Measurements from ENCODE around the gene GOLPH3. TPM values are rescaled to one million over a fixed set of nuclear protein-coding genes. Genes with fewer than 3 reads are reported as not detected.

The GOLPH3 gene
- polyA plus RNA-seq, 2 donors = 31.9 to 34.9 TPM

GRCh38 chr5:32202394-32202793 lies 28.3 kb upstream of the GOLPH3 start:
- H3K27ac ChIP-seq (ENCODE audit: low read depth in 2 of 2, low read length in 1 of 2) = no peak overlapping the region
- H3K9me3 ChIP-seq (ENCODE audit: control insufficient read depth in 2 of 2, insufficient read depth in 1 of 2, low read depth in 1 of 2, low read length in 1 of 2) = no peaks in the 10 kb centered on the region
- 81 to 85% methylated on average over 2 of the region's 2 CpGs for WGBS, 2 donors
- no peak overlapping the region for H3K4me3 ChIP-seq (ENCODE audit: low read depth in 1 of 2, low read length in 2 of 2)
- no peaks in the 10 kb centered on the region for H3K36me3 ChIP-seq (ENCODE audit: control insufficient read depth in 2 of 2, insufficient read depth in 2 of 2, low read length in 1 of 2)
- no peaks in the 10 kb centered on the region for H3K27me3 ChIP-seq (ENCODE audit: control insufficient read depth in 1 of 2, insufficient read depth in 2 of 2, low read length in 2 of 2)
- peaks cover 0 to 4% of the 10 kb centered on the region in 2 donors for H3K4me1 ChIP-seq (ENCODE audit: control insufficient read depth in 2 of 2, insufficient read depth in 2 of 2, low read length in 1 of 2)

- H3K36me3 ChIP-seq (ENCODE audit: control insufficient read depth in 2 of 2, insufficient read depth in 2 of 2, low read length in 1 of 2) = no peaks in the 10 kb centered on the region
- no peaks in the 10 kb centered on the region for H3K9me3 ChIP-seq (ENCODE audit: control insufficient read depth in 2 of 2, insufficient read depth in 1 of 2, low read depth in 1 of 2, low read length in 1 of 2)
- no peaks in the 10 kb centered on the region for H3K27me3 ChIP-seq (ENCODE audit: control insufficient read depth in 1 of 2, insufficient read depth in 2 of 2, low read length in 2 of 2)
- H3K27ac ChIP-seq (ENCODE audit: low read depth in 2 of 2, low read length in 1 of 2) = no peak overlapping the region
- H3K4me1 ChIP-seq (ENCODE audit: control insufficient read depth in 2 of 2, insufficient read depth in 2 of 2, low read length in 1 of 2) = peaks cover 0 to 4% of the 10 kb centered on the region in 2 donors
- no peak overlapping the region for H3K4me3 ChIP-seq (ENCODE audit: low read depth in 1 of 2, low read length in 2 of 2)
- WGBS, 2 donors = 13 to 17% methylated on average over 3 of the region's 3 CpGs
Measured at GRCh38 chr5:32201122-32201753, 27.1 kb upstream of the GOLPH3 start.

- H3K36me3 ChIP-seq (ENCODE audit: control insufficient read depth in 2 of 2, insufficient read depth in 2 of 2, low read length in 1 of 2) = no peaks in the 10 kb centered on the region
- H3K4me3 ChIP-seq (ENCODE audit: low read depth in 1 of 2, low read length in 2 of 2) = no peak overlapping the region
- 81 to 84% methylated on average over 6 of the region's 6 CpGs for WGBS, 2 donors
- H3K4me1 ChIP-seq (ENCODE audit: control insufficient read depth in 2 of 2, insufficient read depth in 2 of 2, low read length in 1 of 2) = peaks cover 2 to 3% of the 10 kb centered on the region in 2 donors
- no peaks in the 10 kb centered on the region for H3K27me3 ChIP-seq (ENCODE audit: control insufficient read depth in 1 of 2, insufficient read depth in 2 of 2, low read length in 2 of 2)
- H3K9me3 ChIP-seq (ENCODE audit: control insufficient read depth in 2 of 2, insufficient read depth in 1 of 2, low read depth in 1 of 2, low read length in 1 of 2) = no peaks in the 10 kb centered on the region
- no peak overlapping the region for H3K27ac ChIP-seq (ENCODE audit: low read depth in 2 of 2, low read length in 1 of 2)
Measured at GRCh38 chr5:32197032-32197431, 22.9 kb upstream of the GOLPH3 start.

- no peaks in the 10 kb centered on the region for H3K27me3 ChIP-seq (ENCODE audit: control insufficient read depth in 1 of 2, insufficient read depth in 2 of 2, low read length in 2 of 2)
- H3K27ac ChIP-seq (ENCODE audit: low read depth in 2 of 2, low read length in 1 of 2) = no peak overlapping the region
- H3K36me3 ChIP-seq (ENCODE audit: control insufficient read depth in 2 of 2, insufficient read depth in 2 of 2, low read length in 1 of 2) = no peaks in the 10 kb centered on the region
- WGBS, 2 donors = 91 to 93% methylated on average over 5 of the region's 5 CpGs
- no peak overlapping the region for H3K4me3 ChIP-seq (ENCODE audit: low read depth in 1 of 2, low read length in 2 of 2)
- H3K9me3 ChIP-seq (ENCODE audit: control insufficient read depth in 2 of 2, insufficient read depth in 1 of 2, low read depth in 1 of 2, low read length in 1 of 2) = no peaks in the 10 kb centered on the region
- peaks cover 2 to 3% of the 10 kb centered on the region in 2 donors for H3K4me1 ChIP-seq (ENCODE audit: control insufficient read depth in 2 of 2, insufficient read depth in 2 of 2, low read length in 1 of 2)
Measured at GRCh38 chr5:32195265-32195664, 21.1 kb upstream of the GOLPH3 start.

GRCh38 chr5:32193591-32193990 lies 19.5 kb upstream of the GOLPH3 start:
- 7 to 13% methylated on average over 7 of the region's 7 CpGs for WGBS, 2 donors
- H3K27me3 ChIP-seq (ENCODE audit: control insufficient read depth in 1 of 2, insufficient read depth in 2 of 2, low read length in 2 of 2) = no peaks in the 10 kb centered on the region
- H3K4me3 ChIP-seq (ENCODE audit: low read depth in 1 of 2, low read length in 2 of 2) = peak overlapping the region in 1 of 2 donors; percentile 20
- H3K9me3 ChIP-seq (ENCODE audit: control insufficient read depth in 2 of 2, insufficient read depth in 1 of 2, low read depth in 1 of 2, low read length in 1 of 2) = no peaks in the 10 kb centered on the region
- H3K36me3 ChIP-seq (ENCODE audit: control insufficient read depth in 2 of 2, insufficient read depth in 2 of 2, low read length in 1 of 2) = no peaks in the 10 kb centered on the region
- H3K4me1 ChIP-seq (ENCODE audit: control insufficient read depth in 2 of 2, insufficient read depth in 2 of 2, low read length in 1 of 2) = peaks cover 2 to 3% of the 10 kb centered on the region in 2 donors
- peak overlapping the region; percentile 39 to 57 for H3K27ac ChIP-seq (ENCODE audit: low read depth in 2 of 2, low read length in 1 of 2)

- Histone ChIP-seq H3K4me3 (ENCODE audit: low read depth in 1 of 2, low read length in 2 of 2) (no peak overlapping the region), H3K27ac (ENCODE audit: low read depth in 2 of 2, low read length in 1 of 2) (no peak overlapping the region), H3K9me3 (ENCODE audit: control insufficient read depth in 2 of 2, insufficient read depth in 1 of 2, low read depth in 1 of 2, low read length in 1 of 2) (peaks cover 0 to 2% of the 10 kb centered on the region in 2 donors), H3K27me3 (ENCODE audit: control insufficient read depth in 1 of 2, insufficient read depth in 2 of 2, low read length in 2 of 2) (no peaks in the 10 kb centered on the region), H3K36me3 (ENCODE audit: control insufficient read depth in 2 of 2, insufficient read depth in 2 of 2, low read length in 1 of 2) (no peaks in the 10 kb centered on the region), H3K4me1 (ENCODE audit: control insufficient read depth in 2 of 2, insufficient read depth in 2 of 2, low read length in 1 of 2) (peaks cover 2 to 3% of the 10 kb centered on the region in 2 donors)
- WGBS, 2 donors = 62 to 69% methylated on average over 5 of the region's 5 CpGs
Measured at GRCh38 chr5:32190095-32190494, 16.0 kb upstream of the GOLPH3 start.

- no peaks in the 10 kb centered on the region for H3K36me3 ChIP-seq (ENCODE audit: control insufficient read depth in 2 of 2, insufficient read depth in 2 of 2, low read length in 1 of 2)
- no peak overlapping the region for H3K27ac ChIP-seq (ENCODE audit: low read depth in 2 of 2, low read length in 1 of 2)
- no peaks in the 10 kb centered on the region for H3K4me1 ChIP-seq (ENCODE audit: control insufficient read depth in 2 of 2, insufficient read depth in 2 of 2, low read length in 1 of 2)
- H3K4me3 ChIP-seq (ENCODE audit: low read depth in 1 of 2, low read length in 2 of 2) = no peak overlapping the region
- H3K9me3 ChIP-seq (ENCODE audit: control insufficient read depth in 2 of 2, insufficient read depth in 1 of 2, low read depth in 1 of 2, low read length in 1 of 2) = peaks cover 0 to 2% of the 10 kb centered on the region in 2 donors
- H3K27me3 ChIP-seq (ENCODE audit: control insufficient read depth in 1 of 2, insufficient read depth in 2 of 2, low read length in 2 of 2) = no peaks in the 10 kb centered on the region
Measured at GRCh38 chr5:32187675-32188074, 13.6 kb upstream of the GOLPH3 start.

GRCh38 chr5:32182463-32183063 lies 8.4 kb upstream of the GOLPH3 start:
- WGBS, 2 donors = 71 to 80% methylated on average over 5 of the region's 5 CpGs
- no peak overlapping the region for H3K27ac ChIP-seq (ENCODE audit: low read depth in 2 of 2, low read length in 1 of 2)
- peaks cover 0 to 2% of the 10 kb centered on the region in 2 donors for H3K9me3 ChIP-seq (ENCODE audit: control insufficient read depth in 2 of 2, insufficient read depth in 1 of 2, low read depth in 1 of 2, low read length in 1 of 2)
- H3K27me3 ChIP-seq (ENCODE audit: control insufficient read depth in 1 of 2, insufficient read depth in 2 of 2, low read length in 2 of 2) = no peaks in the 10 kb centered on the region
- no peak overlapping the region for H3K4me3 ChIP-seq (ENCODE audit: low read depth in 1 of 2, low read length in 2 of 2)
- H3K36me3 ChIP-seq (ENCODE audit: control insufficient read depth in 2 of 2, insufficient read depth in 2 of 2, low read length in 1 of 2) = no peaks in the 10 kb centered on the region
- H3K4me1 ChIP-seq (ENCODE audit: control insufficient read depth in 2 of 2, insufficient read depth in 2 of 2, low read length in 1 of 2) = no peaks in the 10 kb centered on the region

- H3K27me3 ChIP-seq (ENCODE audit: control insufficient read depth in 1 of 2, insufficient read depth in 2 of 2, low read length in 2 of 2) = no peaks in the 10 kb centered on the region
- no peaks in the 10 kb centered on the region for H3K4me1 ChIP-seq (ENCODE audit: control insufficient read depth in 2 of 2, insufficient read depth in 2 of 2, low read length in 1 of 2)
- peaks cover 0 to 3% of the 10 kb centered on the region in 2 donors for H3K36me3 ChIP-seq (ENCODE audit: control insufficient read depth in 2 of 2, insufficient read depth in 2 of 2, low read length in 1 of 2)
- peak overlapping the region; percentile 77 to 100 for H3K4me3 ChIP-seq (ENCODE audit: low read depth in 1 of 2, low read length in 2 of 2)
- no peaks in the 10 kb centered on the region for H3K9me3 ChIP-seq (ENCODE audit: control insufficient read depth in 2 of 2, insufficient read depth in 1 of 2, low read depth in 1 of 2, low read length in 1 of 2)
- WGBS, 2 donors = 0 to 1% methylated on average over 68 to 74 of the region's 74 CpGs
- peak overlapping the region; percentile 100 for H3K27ac ChIP-seq (ENCODE audit: low read depth in 2 of 2, low read length in 1 of 2)
Measured at GRCh38 chr5:32173267-32174010, 680 bp downstream of the GOLPH3 start.
